Measurements from ENCODE around the gene FBXW8. TPM values are rescaled to one million over a fixed set of nuclear protein-coding genes. Genes with fewer than 3 reads are reported as not detected.

The FBXW8 gene
- total RNA-seq, 1 experiment from 2014 or later: 15.6 TPM

- peak; percentile 69 for ATAC-seq
- H3K4me3 Mint-ChIP-seq: no peak overlapping the region
- peaks cover 9% of the 10 kb centered on the region for H3K9me3 Mint-ChIP-seq
- 0 out of 2 replicates have a peak, but pooled peaks cover 2% of the 10 kb centered on the region for H3K4me1 Mint-ChIP-seq
- H3K27ac Mint-ChIP-seq: no peak overlapping the region
- no peak for DNase-seq (ENCODE audit: low spot score)
- CTCF ChIA-PET: interaction anchor here (2.0 kb wide), 1 partner anchor 29 kb away, joined by 8 read pairs; no protein-coding TSS in a partner anchor
- H3K27me3 Mint-ChIP-seq (ENCODE audit: low read depth): no peaks in the 10 kb centered on the region; the same call in 1 of the 2 replicates
- no peaks in the 10 kb centered on the region for H3K36me3 Mint-ChIP-seq
- POLR2A ChIA-PET: no interaction called here
- TF ChIP-seq GRHL2 (CRISPR knock-in tag; IDR thresholded peaks at IDR 0.05; ENCODE audit: insufficient replicate concordance, severe bottlenecking) (no peak), NFATC4 (CRISPR knock-in tag; IDR thresholded peaks at IDR 0.05) (no peak), NFE2L1 (CRISPR knock-in tag; IDR thresholded peaks at IDR 0.05) (no peak), ELF4 (CRISPR knock-in tag; IDR thresholded peaks at IDR 0.05; ENCODE audit: low read depth) (no peak), USF2 (CRISPR knock-in tag; IDR thresholded peaks at IDR 0.05) (peak; percentile 91), USF1 (CRISPR knock-in tag; IDR thresholded peaks at IDR 0.05) (peak; percentile 90), ATF2 (CRISPR knock-in tag; IDR thresholded peaks at IDR 0.05; ENCODE audit: borderline replicate concordance, low read depth) (no peak), ZNF396 (CRISPR knock-in tag; IDR thresholded peaks at IDR 0.05; ENCODE audit: borderline replicate concordance) (no peak)
Observed at GRCh38 chr12:116892349-116893140, 18.2 kb upstream of the FBXW8 start.

- CTCF ChIA-PET: no interaction called here
- H3K27ac Mint-ChIP-seq: no peak overlapping the region
- peaks cover 6% of the 10 kb centered on the region for H3K27me3 Mint-ChIP-seq (ENCODE audit: low read depth)
Observed at GRCh38 chr12:116894913-116895312, 15.8 kb upstream of the FBXW8 start.

More at GRCh38 chr12:116894913-116895312, 15.8 kb upstream of the FBXW8 start:
- ATAC-seq (no peak), DNase-seq (ENCODE audit: low spot score) (no peak)
- Mint-ChIP-seq H3K4me3 (no peak overlapping the region), H3K4me1 (no peaks in the 10 kb centered on the region), H3K9me3 (peaks cover 9% of the 10 kb centered on the region), H3K36me3 (no peaks in the 10 kb centered on the region)
- POLR2A ChIA-PET: no interaction called here
- TF ChIP-seq SOX15 (CRISPR knock-in tag; IDR thresholded peaks at IDR 0.05) (no peak), USF1 (CRISPR knock-in tag; IDR thresholded peaks at IDR 0.05) (no peak), FOXP4 (CRISPR knock-in tag; IDR thresholded peaks at IDR 0.05) (no peak), FOXP1 (CRISPR knock-in tag; IDR thresholded peaks at IDR 0.05; ENCODE audit: borderline replicate concordance) (no peak), ZMAT4 (CRISPR knock-in tag; IDR thresholded peaks at IDR 0.05) (no peak), ELF4 (CRISPR knock-in tag; IDR thresholded peaks at IDR 0.05; ENCODE audit: low read depth) (no peak), ZNF532 (CRISPR knock-in tag; IDR thresholded peaks at IDR 0.05; ENCODE audit: borderline replicate concordance) (no peak)

All from WTC11 (cell line).